Left hindlimb (tissue), 1 donor: ENCODE measurements around the gene DDX51.

Source experiments
- DNase-seq: peaks from one replicate; pipeline ENCODE4 v3.0.0-alpha.2; 2018

Gene DDX51

DNA sequence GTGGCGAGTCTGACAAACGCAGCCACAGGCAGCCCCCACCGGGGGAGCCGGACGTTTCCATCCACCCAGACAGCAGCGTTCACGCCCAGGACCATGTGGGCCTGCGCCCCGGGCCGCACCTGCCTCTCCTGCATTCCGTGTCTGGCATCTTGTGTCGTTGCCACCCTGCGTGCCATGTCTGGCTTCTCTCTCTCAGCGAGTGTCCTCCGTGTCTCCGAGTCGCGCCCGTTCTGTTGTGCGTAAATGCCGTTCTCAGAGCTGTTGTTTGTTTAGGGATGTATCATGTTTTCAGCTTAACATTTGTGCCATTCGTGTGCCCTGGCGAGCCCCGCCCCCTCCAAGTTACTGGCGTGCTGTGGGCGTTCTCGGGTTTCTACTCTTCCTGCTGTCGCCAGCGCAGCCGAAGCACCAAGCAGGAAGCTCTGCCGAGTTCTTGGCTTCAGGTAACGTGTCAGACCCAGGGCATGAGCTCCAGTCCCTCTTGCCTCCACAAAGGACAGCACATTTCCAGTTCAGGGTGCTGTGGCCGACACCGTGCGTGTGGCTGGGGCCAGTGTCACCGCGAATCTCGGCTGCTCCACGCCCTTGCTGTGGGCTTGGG is 34.8 kb upstream of the DDX51 start:
- DNase-seq: no peak

DNA sequence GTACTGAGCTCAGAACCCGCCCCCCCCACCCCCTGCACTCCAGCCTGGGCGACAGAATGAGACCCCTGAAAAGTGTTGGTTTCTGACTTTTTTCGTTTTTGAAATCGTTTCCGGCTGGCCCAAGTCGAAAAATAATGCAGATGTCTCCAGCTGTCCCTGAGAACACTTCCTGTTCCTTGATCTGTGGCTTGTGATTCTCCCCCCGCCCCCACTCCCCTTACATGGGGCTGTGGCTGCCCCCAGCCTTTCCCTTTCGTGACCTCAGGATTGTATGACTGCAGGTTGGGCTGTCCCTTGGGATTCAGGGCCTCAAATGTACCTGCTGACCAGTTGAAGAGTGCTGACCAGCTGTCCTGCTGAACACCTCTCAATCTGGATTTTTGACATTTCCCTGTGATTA is 34.2 kb upstream of the DDX51 start:
- no peak for DNase-seq

DNA sequence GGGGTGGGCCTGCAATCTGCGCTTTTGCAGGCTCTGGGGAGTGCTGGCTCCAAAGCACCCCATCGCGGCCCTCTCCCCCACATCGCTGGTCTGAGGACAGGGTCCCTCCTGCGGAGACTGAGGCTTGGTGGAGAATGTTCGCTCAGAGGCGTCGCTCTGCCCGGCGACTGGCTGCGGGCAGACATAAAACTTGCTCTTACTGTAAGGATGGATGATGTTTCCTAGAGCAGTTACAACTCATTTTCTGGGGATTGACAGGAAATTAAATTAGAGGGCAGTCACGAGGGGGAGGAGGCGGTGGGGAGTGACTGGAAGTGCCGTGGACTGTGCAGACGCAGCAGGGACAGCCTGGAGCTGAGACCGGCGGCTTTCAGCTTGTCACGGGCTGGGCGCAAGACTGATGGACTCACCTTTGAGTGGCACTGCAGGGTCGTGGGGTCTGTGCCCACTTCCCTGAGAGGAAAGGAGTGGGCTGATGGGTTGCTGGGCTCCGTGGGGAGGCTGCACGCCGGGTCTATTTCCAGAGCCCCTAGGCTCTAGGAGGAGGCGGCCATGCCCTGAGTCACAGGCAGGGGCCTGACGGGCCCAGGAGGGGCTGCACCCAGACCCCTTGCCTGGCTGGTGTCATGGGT is 32.9 kb upstream of the DDX51 start:
- no peak for DNase-seq

DNA sequence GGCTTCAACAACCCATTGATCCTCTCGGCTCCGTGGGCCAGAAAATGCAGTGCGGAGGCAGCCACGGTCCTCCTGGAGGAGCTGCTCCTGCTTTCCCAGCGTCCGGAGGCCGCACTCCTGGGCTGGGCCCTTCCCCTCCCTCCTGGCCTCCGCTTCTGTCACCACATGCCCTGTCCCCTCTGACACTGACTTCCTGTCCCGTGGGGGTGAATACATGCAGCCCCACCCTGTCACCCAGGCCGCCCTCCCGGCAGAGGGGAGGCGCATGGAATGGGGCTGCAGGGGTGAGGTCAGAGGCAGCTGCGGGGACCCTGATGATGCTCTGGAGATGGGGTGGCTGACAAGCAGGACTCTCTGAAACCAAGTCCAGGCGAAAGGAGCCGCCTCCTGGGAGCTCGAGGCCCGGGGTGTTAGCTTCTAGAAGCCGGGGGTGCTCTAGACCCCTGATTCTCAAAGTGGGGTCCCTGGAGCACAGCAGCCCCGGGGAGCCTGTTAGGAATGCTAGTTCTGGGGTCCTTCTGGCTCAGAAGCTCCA is 32.3 kb upstream of the DDX51 start:
- DNase-seq: no peak

DNA sequence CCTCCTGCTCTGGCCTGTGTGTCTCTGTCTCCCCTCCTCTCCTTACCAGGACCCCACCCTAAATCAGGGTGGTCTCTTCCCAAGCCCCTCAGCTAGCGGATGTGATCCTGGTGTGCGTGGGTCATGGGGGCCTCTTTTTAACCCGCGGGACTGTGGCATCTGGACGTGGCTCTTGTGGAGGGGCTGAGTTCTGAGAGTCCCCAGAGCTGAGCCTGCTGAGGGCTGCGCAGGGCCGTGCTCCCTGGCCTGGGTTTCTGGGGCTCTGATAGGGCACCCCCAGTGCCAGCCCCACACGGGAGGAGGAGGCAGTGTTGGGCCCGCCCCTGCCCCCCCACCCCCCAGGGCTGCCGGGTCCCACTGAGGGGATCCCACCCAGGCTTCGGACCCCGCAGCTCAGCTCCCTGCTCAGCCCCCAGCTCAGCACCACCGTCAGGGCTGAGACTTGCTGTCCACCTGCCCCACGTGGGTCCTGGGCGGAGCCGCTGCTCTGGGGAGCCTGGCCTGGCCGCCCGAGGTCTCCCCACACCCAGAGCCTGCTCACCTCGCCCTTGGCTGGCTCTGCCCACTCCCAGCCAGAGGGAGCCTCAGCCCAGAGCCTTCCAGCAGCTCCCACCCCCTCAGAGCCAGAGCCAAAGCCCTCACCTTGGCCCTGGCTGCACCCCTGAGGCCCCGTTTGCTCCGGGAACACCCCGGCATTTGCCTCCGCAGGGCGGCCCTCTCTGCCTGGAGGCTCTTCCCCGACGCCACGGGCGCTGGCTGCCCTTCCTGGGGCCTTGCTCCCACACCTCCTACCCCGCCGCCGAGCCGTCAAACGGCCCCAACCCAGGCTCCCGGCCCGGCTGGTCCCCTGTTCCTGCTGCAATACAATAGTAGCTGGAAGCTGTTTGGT is 31.6 kb upstream of the DDX51 start:
- no peak for DNase-seq

DNA sequence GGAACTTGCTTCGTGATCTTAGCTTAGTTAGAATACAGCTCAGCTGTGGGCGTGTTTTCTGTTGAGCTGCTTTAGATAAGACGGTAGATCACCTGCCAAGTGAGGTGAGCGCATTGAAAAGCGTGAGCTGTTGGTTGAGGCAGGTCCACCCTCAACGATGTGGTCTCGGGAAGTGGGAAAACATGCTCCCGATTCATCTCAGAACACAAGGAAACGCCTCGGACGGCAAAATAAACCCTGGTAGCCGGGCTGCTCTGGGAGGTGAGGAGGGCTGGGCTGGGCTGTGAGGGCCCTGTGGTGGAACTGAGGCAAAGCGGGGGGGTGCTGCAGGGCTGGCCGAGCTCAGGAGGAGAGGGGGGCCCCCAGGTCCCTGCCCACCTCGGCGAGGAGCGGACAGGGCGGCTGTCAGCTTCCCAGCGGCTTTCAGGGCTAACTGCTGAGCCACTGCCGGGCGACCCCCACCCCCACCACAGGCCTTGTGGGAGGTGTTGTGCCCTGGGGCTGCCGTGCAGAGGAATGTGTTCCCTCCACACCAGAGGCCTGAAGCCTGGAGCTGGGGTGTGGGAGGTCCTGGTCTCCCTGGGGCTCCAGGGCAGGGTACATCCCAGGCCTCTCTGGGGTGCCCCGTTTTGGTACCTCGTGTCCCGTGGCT is 30.8 kb upstream of the DDX51 start:
- no peak for DNase-seq

DNA sequence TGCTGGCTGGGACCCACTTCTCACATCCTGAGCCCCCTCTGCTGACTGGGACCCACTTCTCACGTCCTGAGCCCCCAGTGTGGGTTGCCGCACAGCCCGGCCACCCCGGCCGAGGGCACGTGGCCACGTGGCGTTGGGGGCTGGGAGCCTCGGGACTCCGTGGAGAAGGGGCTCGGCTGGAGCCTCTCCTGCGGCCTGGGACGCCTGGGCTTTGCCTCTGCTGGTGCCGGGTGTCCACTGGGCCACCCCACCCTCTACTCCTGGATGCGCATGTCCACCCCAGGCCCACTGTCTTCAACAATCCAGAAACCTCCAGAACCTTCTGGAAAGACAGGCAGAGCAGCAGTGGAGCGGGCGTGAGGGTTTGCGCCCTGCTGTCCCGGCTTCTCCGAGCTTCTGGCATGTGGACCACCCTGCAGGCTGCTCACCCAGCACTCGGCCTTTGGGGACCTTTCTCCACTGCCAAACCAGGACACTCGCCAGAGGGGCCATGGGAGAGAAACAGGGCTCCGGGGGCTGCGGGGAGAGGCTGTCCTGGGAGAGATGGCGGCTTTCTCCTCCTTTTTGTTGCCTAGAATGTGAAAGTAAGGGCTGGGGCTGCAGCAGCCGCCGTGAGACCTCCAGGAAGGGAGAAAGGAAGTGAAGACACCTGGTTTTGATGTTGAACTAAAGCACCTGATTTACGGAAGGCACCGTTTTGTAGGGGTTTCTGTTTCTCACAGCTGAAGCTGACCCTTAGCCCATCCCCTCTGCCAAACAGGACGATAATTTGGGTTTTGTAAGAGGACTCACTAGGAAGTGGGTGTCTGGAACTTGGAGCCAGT is 30.1 kb upstream of the DDX51 start:
- no peak for DNase-seq

DNA sequence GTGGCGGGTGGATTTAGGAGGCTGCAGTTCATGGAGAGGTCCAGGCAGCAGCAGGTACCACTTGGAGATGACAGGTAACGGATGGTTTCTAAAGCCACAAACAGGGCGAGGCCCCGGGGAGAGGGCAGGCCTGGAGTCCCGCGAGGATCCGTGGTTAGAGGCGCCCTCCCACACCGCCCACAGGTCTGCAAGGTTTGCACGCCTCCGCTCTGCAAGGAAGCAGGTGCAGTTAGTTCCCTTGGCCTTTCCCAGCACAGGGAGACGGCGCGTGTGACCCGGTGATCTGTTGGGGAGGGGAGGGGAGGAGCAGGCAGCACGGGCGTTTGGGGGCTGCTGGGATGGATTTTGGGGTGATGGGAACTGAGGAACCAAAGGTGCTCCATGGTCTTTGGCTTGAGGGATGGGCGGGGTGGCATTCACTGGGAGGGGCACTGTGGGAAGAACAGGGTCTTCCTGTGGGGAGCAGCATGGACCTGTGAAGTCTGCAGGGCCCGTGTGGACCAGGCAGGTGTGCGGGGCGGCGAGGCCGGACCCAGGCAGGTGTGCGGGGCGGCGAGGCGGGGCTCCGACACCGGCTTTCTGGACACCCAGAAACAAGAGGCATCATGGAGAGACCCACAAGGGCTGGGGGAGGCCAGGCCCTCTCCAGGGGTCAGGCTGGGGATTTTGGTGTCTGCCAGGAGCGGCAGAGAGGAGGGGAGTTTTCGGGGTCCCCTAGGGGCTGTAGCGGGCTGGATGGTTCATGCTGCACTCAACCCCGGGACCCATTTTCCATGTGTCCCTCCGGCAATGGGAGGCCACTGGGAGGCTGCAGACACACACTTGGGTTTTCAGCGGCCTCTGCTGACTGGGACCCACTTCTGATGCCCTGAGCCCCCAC is 29.3 kb upstream of the DDX51 start:
- DNase-seq: no peak

DNA sequence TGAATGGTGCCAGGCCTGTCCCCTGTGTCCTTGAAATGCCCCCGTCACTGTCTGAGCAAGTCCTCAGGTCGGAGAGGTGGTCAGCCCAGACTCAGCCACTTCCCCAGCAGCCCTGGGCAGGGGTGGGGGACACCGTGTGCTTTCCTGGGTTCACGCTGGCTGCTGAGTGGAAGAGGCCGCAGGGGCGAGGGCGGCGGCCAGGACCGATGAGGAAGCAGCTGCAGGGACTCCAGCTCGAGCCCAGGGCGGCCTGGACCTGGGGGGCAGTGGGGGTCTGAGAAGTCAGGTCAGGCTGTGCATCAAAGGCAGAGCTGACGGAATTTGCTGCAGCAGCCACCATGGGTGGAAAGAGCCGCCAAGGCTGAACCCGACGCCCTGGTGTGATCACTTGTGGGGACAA is 28.5 kb upstream of the DDX51 start:
- no peak for DNase-seq

DNA sequence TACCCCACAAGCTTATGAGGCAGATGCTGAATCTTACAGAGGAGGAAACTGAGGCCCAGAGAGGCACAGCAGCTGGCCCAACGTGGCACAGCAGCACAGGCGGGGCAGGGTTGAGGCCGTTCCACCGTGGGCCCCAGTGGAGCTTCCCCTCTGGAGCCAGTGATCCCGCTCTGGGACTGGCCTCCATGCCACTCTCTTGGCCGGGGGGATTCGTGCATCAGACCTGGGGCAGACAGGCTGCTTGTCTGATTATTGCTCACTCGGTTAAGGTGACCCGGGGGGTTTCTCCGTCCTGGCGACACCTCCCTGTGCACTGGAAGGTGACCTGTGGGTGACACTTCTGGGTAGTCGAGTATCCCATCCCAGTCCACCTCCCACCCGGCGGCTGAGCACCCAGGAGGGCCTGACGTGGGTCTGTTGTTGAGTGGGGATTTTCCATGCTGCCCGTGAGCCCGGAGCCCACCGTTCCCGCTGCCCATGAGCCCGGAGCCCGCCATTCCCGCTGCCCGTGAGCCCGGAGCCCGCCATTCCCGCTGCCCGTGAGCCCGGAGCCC is 27.9 kb upstream of the DDX51 start:
- DNase-seq: no peak

DNA sequence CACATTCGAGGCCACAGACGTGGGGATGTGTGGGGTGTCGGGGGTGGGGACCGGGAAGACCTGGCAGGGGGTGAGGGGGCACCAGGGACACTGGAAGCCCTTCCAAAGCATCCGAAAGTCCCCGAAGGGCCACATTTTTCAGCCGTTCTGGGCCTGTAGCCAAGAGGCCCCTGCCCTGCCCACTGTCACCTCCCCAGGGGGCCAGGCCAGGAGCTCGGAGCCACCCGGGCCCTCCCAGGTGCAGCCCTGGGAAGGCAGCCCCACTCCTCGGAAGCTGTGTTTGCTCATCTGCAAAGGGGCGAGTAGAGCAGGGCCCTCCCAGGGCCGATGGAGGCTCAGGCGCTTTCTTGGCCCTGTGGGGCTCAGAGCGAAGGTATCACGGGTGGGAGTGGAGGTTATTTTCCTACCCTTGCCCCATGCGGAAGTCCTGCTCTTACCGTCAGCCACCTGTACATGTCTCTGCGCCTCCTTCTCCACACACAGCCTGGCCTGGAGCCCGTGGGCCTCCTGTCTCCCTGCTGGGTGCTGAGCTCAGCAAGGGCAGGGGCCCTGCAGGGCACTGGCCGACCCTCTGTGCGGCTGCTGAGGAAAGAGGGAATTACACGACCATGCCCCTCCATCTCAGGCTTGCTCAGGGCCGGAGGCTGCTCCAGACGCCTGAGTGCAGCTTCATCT is 27.3 kb upstream of the DDX51 start:
- DNase-seq: no peak

DNA sequence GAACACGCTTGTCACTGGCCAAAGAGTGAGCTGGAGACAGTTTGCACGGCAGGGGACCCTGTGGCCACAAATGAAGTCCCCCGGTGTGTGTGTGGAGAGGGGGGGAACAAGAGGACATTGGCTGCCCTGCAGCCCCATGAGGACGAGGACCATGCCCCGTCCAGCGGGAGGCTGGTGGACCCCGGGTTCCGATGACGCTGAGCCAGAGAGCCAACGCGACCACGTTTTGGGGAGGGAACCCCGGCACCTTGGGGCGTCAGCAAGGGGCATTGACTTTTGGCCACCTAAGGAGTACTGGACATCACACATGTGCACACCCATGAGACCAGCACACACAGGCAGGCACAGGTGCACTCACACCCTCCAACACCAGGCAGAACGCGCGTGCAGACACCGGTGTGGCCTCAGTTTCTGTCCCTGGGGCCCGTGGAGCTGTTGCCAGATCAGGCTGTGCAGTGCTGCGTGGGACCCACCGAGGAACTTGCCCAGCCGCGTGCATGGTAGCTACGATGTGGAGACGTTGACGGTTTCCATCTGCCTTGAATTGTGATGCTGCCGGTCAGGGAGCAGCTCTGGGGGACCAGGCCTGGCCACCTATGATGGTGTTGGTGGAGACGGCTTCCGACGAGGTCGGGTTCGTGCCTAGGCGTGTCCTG is 26.6 kb upstream of the DDX51 start:
- no peak for DNase-seq

DNA sequence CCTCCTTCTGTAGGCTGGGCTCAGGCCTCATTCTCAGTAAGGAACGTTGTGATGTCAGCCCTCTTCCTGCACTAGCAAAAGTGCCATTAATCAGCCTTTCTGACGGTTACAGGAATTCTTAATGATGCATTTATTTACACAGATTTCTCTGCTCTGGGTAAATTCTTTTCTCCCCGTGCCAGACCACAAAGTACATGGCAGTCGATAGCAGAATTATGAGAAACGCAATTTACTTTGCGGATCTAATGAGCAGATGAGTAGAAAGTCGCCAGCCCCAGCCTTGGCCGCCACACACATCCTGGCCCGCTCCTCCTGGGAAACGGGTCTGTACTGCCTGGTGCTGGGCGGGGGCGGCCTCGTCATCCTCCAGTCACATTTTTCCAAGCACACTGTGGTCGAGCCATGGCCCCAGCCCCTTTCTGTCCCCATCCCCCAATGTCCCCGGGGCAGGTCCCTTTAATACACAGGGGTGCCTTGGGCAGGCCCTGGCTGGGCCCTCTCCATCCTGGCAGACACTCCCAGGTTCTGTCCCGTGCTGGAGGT is 26.0 kb upstream of the DDX51 start:
- DNase-seq: no peak

DNA sequence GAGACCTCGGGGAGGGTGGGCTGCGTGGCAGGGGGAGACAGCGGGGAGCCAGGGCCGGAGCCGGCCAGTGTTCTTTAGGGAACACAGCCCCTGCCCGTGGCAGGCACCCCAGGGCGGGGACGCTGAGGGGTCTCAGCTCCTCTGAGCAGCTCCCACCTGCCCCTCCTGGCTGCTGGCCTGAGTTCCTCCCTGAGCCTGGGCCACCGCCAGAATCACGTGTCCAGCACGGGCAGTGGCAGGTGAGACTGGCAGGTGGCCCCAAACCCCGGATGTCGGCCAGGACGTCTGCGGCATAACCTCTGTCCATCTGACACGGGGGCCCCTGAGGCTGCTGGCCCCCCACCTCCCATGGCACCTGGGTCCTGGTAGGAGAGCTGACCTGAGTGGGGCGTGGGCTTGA is 25.3 kb upstream of the DDX51 start:
- no peak for DNase-seq

DNA sequence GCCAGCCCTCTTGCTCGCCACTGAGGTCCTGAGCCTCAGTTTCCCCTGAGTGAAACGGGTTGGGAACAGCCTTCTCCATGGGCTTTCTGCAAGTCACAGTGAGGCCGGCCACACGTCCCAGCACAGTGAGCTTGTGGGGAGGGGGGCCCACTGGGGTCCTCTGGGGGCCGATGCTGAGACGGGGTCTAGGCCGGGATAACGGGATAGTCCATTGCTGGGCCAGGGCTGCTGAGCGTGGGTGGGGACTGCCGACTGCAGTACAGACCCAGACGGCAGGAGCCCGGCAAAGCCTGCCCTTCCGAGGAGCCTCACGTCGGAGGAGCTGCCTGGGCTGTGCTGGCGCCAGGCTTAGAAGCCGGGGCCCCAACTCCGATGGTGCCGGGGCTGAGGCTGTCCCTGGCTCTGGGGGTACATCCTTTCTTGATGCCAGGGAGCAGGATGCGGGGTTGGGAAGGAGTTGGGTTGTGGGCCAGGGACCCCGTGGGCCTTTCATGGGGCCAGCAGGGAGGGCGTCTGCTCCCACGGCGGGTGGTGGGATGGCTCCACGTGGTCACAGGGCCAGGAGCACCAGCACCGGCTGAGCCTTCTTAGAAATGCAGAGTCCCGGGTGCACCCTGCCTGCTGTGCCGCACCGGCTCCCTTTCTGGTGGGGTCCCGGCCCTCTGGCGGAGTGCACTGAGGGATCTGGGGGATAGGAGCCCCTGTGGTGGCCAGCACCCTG is 24.4 kb upstream of the DDX51 start:
- no peak for DNase-seq

DNA sequence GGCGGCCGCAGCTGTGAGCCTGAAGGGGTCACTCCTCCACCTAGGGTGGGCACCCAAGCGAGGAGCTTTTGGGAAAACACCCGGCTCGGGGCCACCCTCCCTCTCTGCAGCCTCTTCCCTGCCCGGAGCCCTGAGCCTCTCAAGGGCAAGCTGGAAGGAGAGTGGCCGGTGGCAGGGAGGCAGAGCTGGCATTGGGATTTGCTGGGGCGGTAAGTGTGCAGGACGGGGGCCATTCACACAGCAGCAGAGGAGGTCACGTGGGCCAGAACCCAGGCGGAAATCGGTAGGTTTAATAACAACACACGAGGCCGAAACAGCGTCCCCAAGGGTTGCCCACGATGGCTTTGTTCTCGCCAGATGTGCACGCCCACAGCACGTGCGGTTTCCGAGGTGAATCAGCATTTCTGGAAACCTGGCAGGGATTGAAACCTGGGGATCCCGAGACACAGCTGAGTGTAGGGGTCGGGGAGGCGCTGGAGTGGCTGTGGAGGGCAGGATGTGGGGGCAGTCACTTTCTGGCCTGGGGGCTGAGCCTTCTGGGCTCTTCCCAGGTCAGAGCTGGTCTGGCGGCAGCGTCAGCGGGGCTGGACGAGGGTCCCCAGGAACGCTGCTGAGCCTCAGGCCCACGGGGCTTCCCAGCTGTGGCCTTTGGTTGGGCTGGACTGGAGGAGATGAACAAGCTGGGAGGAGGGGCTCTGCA is 23.6 kb upstream of the DDX51 start:
- no peak for DNase-seq

DNA sequence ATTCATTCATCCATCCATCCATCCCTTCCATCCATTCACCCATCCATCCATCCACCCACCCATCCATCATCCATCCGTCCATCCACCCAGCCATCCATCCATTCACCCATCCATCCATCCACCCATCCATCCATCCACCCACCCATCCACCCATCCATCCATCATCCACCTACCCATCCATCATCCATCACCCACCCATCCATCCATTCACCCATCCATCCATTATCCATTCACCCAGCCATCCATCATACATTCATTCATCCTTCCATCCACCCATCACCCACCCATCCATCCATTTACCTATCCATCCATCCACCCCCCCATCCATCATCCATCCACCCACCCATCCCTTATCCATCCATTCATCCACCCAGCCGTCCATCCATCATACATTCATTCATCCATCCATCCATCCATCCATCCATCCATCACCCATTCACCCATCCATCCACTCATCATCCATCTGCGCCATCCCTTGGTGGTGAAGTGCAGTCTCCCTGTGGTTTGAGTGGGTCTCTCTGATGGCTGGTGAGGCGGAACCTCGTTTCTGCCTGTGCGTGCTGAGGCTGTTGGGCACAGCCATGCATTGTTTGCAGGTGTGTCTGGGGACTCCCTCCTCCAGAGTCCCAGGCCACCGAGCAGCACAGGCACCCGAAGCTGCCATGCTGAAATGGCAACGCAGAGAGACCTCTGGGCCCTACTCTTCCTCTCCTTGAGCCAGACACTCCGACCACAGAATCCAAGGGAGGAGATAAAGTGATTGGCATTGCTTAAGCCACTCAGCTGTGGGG is 22.9 kb upstream of the DDX51 start:
- no peak for DNase-seq
